Lung (tissue), 12 donors: ENCODE measurements around the gene SDK2. TPM values are rescaled to one million over a fixed set of nuclear protein-coding genes. Genes with fewer than 3 reads are reported as not detected.
A peak's percentile ranks its signal among the peaks of the same experiment; 100 is the strongest.

ENCODE experiments used
- ATAC-seq: fragments of 200-7000 bp; cut with Tn5 transposase; one replicate; pipeline ENCODE4 v1.9.1; 2020; ENCODE audit warnings: moderate number of reproducible peaks; ENCODE audit not compliant: insufficient read depth, low FRiP score
- DNase-seq, 3 donors: peaks; one replicate each; pipeline ENCODE4 v3.0.0-alpha.2; 2013 to 2017
- H3K27ac ChIP-seq, 2 donors: one replicate each; pipeline ENCODE4 v1.5.1; 2013; ENCODE audit warnings: mild to moderate bottlenecking in 2 of 2, moderate library complexity in 2 of 2, control low read depth in 1 of 2, inconsistent platforms in 1 of 2, low read depth in 1 of 2, low read length in 1 of 2
- H3K27me3 ChIP-seq, 3 donors: one replicate each; pipeline ENCODE4 v1.5.1; 2013; ENCODE audit warnings: low read length in 2 of 3; ENCODE audit not compliant: control insufficient read depth in 3 of 3, insufficient read depth in 3 of 3
- H3K36me3 ChIP-seq, 4 donors: one replicate each; pipeline ENCODE4 v1.5.1; 2013; ENCODE audit warnings: low read length in 4 of 4, mild to moderate bottlenecking in 1 of 4, moderate library complexity in 1 of 4; ENCODE audit not compliant: control insufficient read depth in 4 of 4, insufficient read depth in 4 of 4
- H3K4me1 ChIP-seq, 5 donors: one replicate each; pipeline ENCODE4 v1.5.1; 2013; ENCODE audit warnings: low read length in 5 of 5, mild to moderate bottlenecking in 2 of 5, moderate library complexity in 1 of 5; ENCODE audit not compliant: control insufficient read depth in 5 of 5, insufficient read depth in 5 of 5
- H3K4me3 ChIP-seq: one replicate; pipeline ENCODE4 v1.5.1; 2013; ENCODE audit warnings: mild to moderate bottlenecking, control low read depth, moderate library complexity
- H3K9ac ChIP-seq, 2 donors: one replicate each; pipeline ENCODE4 v1.5.1; 2013; ENCODE audit warnings: low read length in 2 of 2, control low read depth in 1 of 2; ENCODE audit not compliant: insufficient read depth in 1 of 2
- H3K9me3 ChIP-seq, 4 donors: one replicate each; pipeline ENCODE4 v1.5.1; 2013; ENCODE audit warnings: low read length in 3 of 4, mild to moderate bottlenecking in 1 of 4, moderate library complexity in 1 of 4; ENCODE audit not compliant: control insufficient read depth in 4 of 4, insufficient read depth in 3 of 4
- CTCF ChIP-seq: IDR thresholded peaks from 2 replicates; pipeline ENCODE4 v1.5.1; 2012; ENCODE audit warnings: mild to moderate bottlenecking; ENCODE audit errors: control extremely low read depth, extremely low read depth
- WGBS, 2 donors: extraction: QIAGEN DNeasy Blood & Tissue Kit; methylation state at CpG; one replicate each; pipeline ENCODE4 v1.1.7; 2013; 5-methylcytosine and 5-hydroxymethylcytosine counted together
- polyA plus RNA-seq, 2 donors: library from polyadenylated mRNA; stranded (reverse); fragments of 200-250 nt; gene quantifications; one replicate each; pipeline ENCODE4 v1.2.1, GENCODE V29; 2013
- total RNA-seq, 2 donors: library from RNA; depleted of rRNA in 1 of 2; stranded (reverse); fragments of >200 nt in 1 of 2; gene quantifications; one replicate each; pipeline ENCODE4 v1.2.1, GENCODE V29; 2014 to 2021
- donor health status: control.
- donor health status: control.
- donor health status: Bipolar disorder and iron deficiency.
- donor health status: healthy.
- donor health status: DM: yes; HTN: yes; CAD: no.

Gene SDK2
- total and polyA plus RNA-seq, 4 donors: 0.91 to 41.7 (median 4.3) TPM

GRCh38 chr17:73541561-73541981, 102.7 kb downstream of the SDK2 start:
- H3K9ac ChIP-seq: no peak overlapping the region

GRCh38 chr17:73541111-73541510, 103.1 kb downstream of the SDK2 start:
- H3K9me3 ChIP-seq: no peaks in the 10 kb centered on the region
- DNase-seq (no peak), ATAC-seq (no peak)
- H3K27ac ChIP-seq: no peak overlapping the region
- H3K9ac ChIP-seq: no peak overlapping the region
- peaks cover 0 to 13% (median 0%) of the 10 kb centered on the region in 5 donors for H3K4me1 ChIP-seq
- TF ChIP-seq CTCF: no peak
- 76 to 90% methylated on average over 6 of the region's 6 CpGs for WGBS, 2 donors
- H3K4me3 ChIP-seq: no peak overlapping the region
- no peaks in the 10 kb centered on the region for H3K36me3 ChIP-seq
- H3K27me3 ChIP-seq: no peaks in the 10 kb centered on the region

More at GRCh38 chr17:73541561-73541981, 102.7 kb downstream of the SDK2 start:
- H3K27me3 ChIP-seq: no peaks in the 10 kb centered on the region
- H3K4me1 ChIP-seq: peaks cover 0 to 12% (median 0%) of the 10 kb centered on the region in 5 donors
- no peak for TF ChIP-seq CTCF
- H3K27ac ChIP-seq: no peak overlapping the region
- 80 to 93% methylated on average over 16 of the region's 16 CpGs for WGBS, 2 donors
- no peak overlapping the region for H3K4me3 ChIP-seq
- ATAC-seq (no peak), DNase-seq (no peak)
- no peaks in the 10 kb centered on the region for H3K36me3 ChIP-seq
- H3K9me3 ChIP-seq: no peaks in the 10 kb centered on the region

GRCh38 chr17:73539166-73539565, 105.1 kb downstream of the SDK2 start:
- WGBS, 2 donors: 45 to 51% methylated on average over 9 of the region's 9 CpGs
- H3K9ac ChIP-seq: no peak overlapping the region
- no peaks in the 10 kb centered on the region for H3K9me3 ChIP-seq
- H3K27me3 ChIP-seq: no peaks in the 10 kb centered on the region
- no peak for TF ChIP-seq CTCF
- no peak overlapping the region for H3K4me3 ChIP-seq
- ATAC-seq (no peak), DNase-seq (peak; percentile 35 to 43 (median 43))
- H3K4me1 ChIP-seq: peaks cover 0 to 15% (median 0%) of the 10 kb centered on the region in 5 donors
- no peaks in the 10 kb centered on the region for H3K36me3 ChIP-seq
- H3K27ac ChIP-seq: no peak overlapping the region

- H3K9me3 ChIP-seq: no peaks in the 10 kb centered on the region
- no peaks in the 10 kb centered on the region for H3K27me3 ChIP-seq
- H3K9ac ChIP-seq: no peak overlapping the region
- no peak overlapping the region for H3K4me3 ChIP-seq
- ATAC-seq: no peak
- TF ChIP-seq CTCF: no peak
- H3K27ac ChIP-seq: no peak overlapping the region
- H3K4me1 ChIP-seq: peaks cover 0 to 19% (median 0%) of the 10 kb centered on the region in 5 donors
- WGBS, 2 donors: 91 to 95% methylated on average over 7 of the region's 7 CpGs
- no peaks in the 10 kb centered on the region for H3K36me3 ChIP-seq
- DNase-seq: no peak
These were observed 105.8 kb downstream of the SDK2 start for GRCh38 chr17:73538445-73538844.
